Large intestine (tissue), 12 donors: ENCODE data around the gene IL9. TPM values are rescaled to one million over a fixed set of nuclear protein-coding genes. Genes with fewer than 3 reads are reported as not detected.

ENCODE experiments used
- DNase-seq, 2 donors: peaks; one replicate each; pipeline versions ENCODE4 v3.0.0 to v3.0.0-alpha.2; 2013
- H3K27ac ChIP-seq: one replicate; pipeline ENCODE4 v1.5.1; 2013; ENCODE audit warnings: low read length
- H3K27me3 ChIP-seq: 2 replicates; pipeline ENCODE4 v1.6.1; 2013; ENCODE audit warnings: low read length; ENCODE audit not compliant: control insufficient read depth, insufficient read depth
- H3K36me3 ChIP-seq: 2 replicates; pipeline ENCODE4 v1.6.1; 2013; ENCODE audit warnings: low read length; ENCODE audit not compliant: control insufficient read depth, insufficient read depth
- H3K4me1 ChIP-seq: one replicate; pipeline ENCODE4 v1.6.1; 2013; ENCODE audit warnings: low read length; ENCODE audit not compliant: control insufficient read depth, insufficient read depth
- H3K4me3 ChIP-seq: one replicate; pipeline ENCODE4 v1.5.1; 2013; ENCODE audit warnings: low read length
- H3K9me3 ChIP-seq: one replicate; pipeline ENCODE4 v1.6.1; 2013; ENCODE audit warnings: mild to moderate bottlenecking, low read depth, low read length, moderate library complexity; ENCODE audit not compliant: control insufficient read depth
- WGBS: methylation state at CpG from one replicate; pipeline ENCODE4 v1.1.5; 2013; ENCODE audit warnings: low lambda C conversion rate; ENCODE audit not compliant: insufficient coverage; 5-methylcytosine and 5-hydroxymethylcytosine counted together
- long read RNA-seq, 11 donors: transcript quantifications; one replicate each; lab custom pipeline, GENCODE V29; 2026
- polyA plus RNA-seq: library from polyadenylated mRNA; unstranded; fragments of 120-200 nt; gene quantifications from one replicate; pipeline ENCODE4 v1.2.1, GENCODE V29; 2013

IL9 gene
- polyA plus RNA-seq = not detected
- long read RNA-seq, donor 1 = 0 reads
- long read RNA-seq, donor 2 = 0 reads
- long read RNA-seq, donor 3 = 0 reads
- long read RNA-seq, donor 4 = 0 reads
- long read RNA-seq, donor 5 = 0 reads
- long read RNA-seq, donor 6 = 0 reads
- long read RNA-seq, donor 7 = 0 reads
- long read RNA-seq, donor 8 = 0 reads
- long read RNA-seq, donor 9 = 0 reads
- long read RNA-seq, donor 10 = 0 reads
- long read RNA-seq, donor 11 = 0 reads

GRCh38 chr5:135895474-135896006 lies at the start of gene IL9:
TSS of gene IL9 (minus strand) at chr5:135895841. CDS start at chr5:135895816, 25 bp downstream.
- Histone ChIP-seq H3K36me3 (no peaks in the 10 kb centered on the region), H3K4me1 (peaks cover 3% of the 10 kb centered on the region), H3K4me3 (no peak within 1 kb of the TSS), H3K27me3 (peaks cover 23% of the 10 kb centered on the region), H3K9me3 (no peaks in the 10 kb centered on the region), H3K27ac (no peak within 1 kb of the TSS)
- no peak for DNase-seq
- no CpG with 5 or more reads among the region's 7 CpGs for WGBS

- WGBS = no CpG with 5 or more reads among the region's 3 CpGs
- DNase-seq = peak; percentile 63 to 64
- H3K9me3 ChIP-seq = no peaks in the 10 kb centered on the region
- H3K4me1 ChIP-seq = no peaks in the 10 kb centered on the region
- no peak overlapping the region for H3K4me3 ChIP-seq
- H3K27ac ChIP-seq = no peak overlapping the region
- no peaks in the 10 kb centered on the region for H3K36me3 ChIP-seq
- H3K27me3 ChIP-seq = peaks cover 3% of the 10 kb centered on the region
Measured at GRCh38 chr5:135944967-135945560, 49.4 kb upstream of the IL9 start.

GRCh38 chr5:135944564-135944963 lies 48.9 kb upstream of the IL9 start:
- Histone ChIP-seq H3K27ac (no peak overlapping the region), H3K27me3 (peaks cover 7% of the 10 kb centered on the region), H3K9me3 (no peaks in the 10 kb centered on the region), H3K36me3 (no peaks in the 10 kb centered on the region), H3K4me3 (no peak overlapping the region), H3K4me1 (no peaks in the 10 kb centered on the region)
- no peak for DNase-seq

DNA sequence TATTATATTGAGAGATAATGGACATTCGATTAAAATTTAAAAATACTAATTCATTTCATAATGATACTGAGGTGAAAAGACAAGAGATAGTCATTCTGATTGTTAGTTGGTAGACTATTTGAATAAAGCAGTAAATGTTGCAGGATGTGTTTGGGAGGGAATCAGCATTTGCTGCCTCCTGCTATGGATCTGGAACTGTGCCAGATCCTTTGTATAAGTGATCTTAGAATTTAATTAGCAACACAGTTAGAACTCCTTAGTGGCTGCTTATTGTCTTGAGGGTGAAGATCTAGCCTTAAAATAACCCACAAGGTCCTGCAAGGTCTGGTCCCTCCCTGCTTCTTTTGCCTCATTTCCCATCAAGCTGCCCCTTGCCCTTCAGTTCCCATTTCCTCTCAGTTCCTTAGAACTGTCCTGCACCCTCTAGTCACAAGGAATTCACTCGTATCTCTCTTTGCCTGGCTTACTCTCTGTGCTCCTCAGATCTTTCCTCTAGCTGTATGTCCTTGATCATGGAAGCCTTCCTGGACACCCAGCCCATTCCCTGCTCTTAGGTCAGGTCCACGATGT lies 46.6 kb upstream of the IL9 start:
- no peak overlapping the region for H3K27ac ChIP-seq
- WGBS = 60% methylated on average over 1 of the region's 3 CpGs
- H3K4me3 ChIP-seq = no peak overlapping the region
- H3K4me1 ChIP-seq = no peaks in the 10 kb centered on the region
- H3K9me3 ChIP-seq = no peaks in the 10 kb centered on the region
- H3K27me3 ChIP-seq = peaks cover 11% of the 10 kb centered on the region
- H3K36me3 ChIP-seq = no peaks in the 10 kb centered on the region
- DNase-seq = no peak

DNA sequence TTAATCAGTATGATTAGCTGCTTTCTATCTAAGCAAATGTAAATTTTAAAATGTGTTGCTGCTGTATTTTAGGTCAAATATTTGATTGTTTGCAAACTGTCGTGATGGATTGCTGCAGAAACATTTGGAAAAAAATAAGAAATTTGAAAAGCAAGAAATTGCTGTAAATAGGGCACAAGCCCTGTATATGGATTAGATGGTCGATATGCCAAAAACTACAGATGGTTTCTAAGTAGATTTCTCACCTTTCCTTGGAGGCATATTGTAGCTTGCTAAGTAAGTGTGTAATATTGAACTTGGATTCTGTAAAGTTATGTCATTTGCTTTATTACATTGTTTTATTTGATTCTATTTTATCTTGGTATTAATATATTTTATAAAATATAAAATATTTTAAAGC lies 46.1 kb upstream of the IL9 start:
- no peak for DNase-seq
- Histone ChIP-seq H3K4me1 (no peaks in the 10 kb centered on the region), H3K27ac (no peak overlapping the region), H3K36me3 (no peaks in the 10 kb centered on the region), H3K9me3 (no peaks in the 10 kb centered on the region), H3K27me3 (peaks cover 11% of the 10 kb centered on the region), H3K4me3 (no peak overlapping the region)
- WGBS = 83% methylated on average over 2 of the region's 2 CpGs

GRCh38 chr5:135937245-135937911 lies 41.7 kb upstream of the IL9 start:
- DNase-seq = no peak
- H3K4me3 ChIP-seq = no peak overlapping the region
- H3K9me3 ChIP-seq = no peaks in the 10 kb centered on the region
- H3K27me3 ChIP-seq = peaks cover 12% of the 10 kb centered on the region
- whole genome bisulfite sequencing = 100% methylated on average over 1 of the region's 5 CpGs
- no peaks in the 10 kb centered on the region for H3K36me3 ChIP-seq
- H3K27ac ChIP-seq = no peak overlapping the region
- no peaks in the 10 kb centered on the region for H3K4me1 ChIP-seq

DNA sequence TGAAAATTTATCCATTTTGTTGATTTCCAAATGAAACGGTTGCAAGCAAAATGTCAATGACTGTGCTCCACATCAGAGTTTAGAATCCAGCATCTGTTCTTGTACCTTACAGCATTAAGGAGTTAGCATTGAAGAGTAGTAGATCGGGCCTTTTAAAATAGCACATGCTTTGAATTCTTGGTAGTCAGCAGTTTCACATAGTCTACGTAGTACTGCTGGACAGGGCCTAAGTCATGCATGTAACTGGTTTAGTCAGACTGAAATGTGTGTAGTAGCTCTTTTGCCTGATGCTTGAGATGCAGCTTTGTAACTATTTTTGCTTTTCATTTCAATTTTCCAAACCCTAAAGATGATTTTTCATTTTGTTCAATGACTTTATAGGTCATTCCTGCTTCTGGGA lies 39.3 kb upstream of the IL9 start:
- Histone ChIP-seq H3K36me3 (no peaks in the 10 kb centered on the region), H3K4me3 (no peak overlapping the region), H3K4me1 (peaks cover 3% of the 10 kb centered on the region), H3K27ac (no peak overlapping the region), H3K9me3 (peaks cover 2% of the 10 kb centered on the region), H3K27me3 (peaks cover 30% of the 10 kb centered on the region)
- DNase-seq = no peak
- WGBS = 40% methylated on average over 1 of the region's 3 CpGs

GRCh38 chr5:135930949-135931295 lies 35.3 kb upstream of the IL9 start:
- no peaks in the 10 kb centered on the region for H3K36me3 ChIP-seq
- H3K27ac ChIP-seq = no peak overlapping the region
- no peak for DNase-seq
- H3K9me3 ChIP-seq = peaks cover 2% of the 10 kb centered on the region
- H3K4me1 ChIP-seq = peaks cover 3% of the 10 kb centered on the region
- peaks cover 37% of the 10 kb centered on the region for H3K27me3 ChIP-seq
- no peak overlapping the region for H3K4me3 ChIP-seq
- WGBS = no CpG with 5 or more reads among the region's 18 CpGs

- no peaks in the 10 kb centered on the region for H3K36me3 ChIP-seq
- WGBS = no CpG with 5 or more reads among the region's 99 CpGs
- peaks cover 3% of the 10 kb centered on the region for H3K4me1 ChIP-seq
- DNase-seq = peak in 1 of 2 donors; percentile 5
- no peak overlapping the region for H3K4me3 ChIP-seq
- H3K27me3 ChIP-seq = peaks cover 39% of the 10 kb centered on the region
- no peak overlapping the region for H3K27ac ChIP-seq
- H3K9me3 ChIP-seq = peaks cover 2% of the 10 kb centered on the region
Measured at GRCh38 chr5:135930029-135930948, 34.6 kb upstream of the IL9 start.

- Histone ChIP-seq H3K36me3 (no peaks in the 10 kb centered on the region), H3K27ac (no peak overlapping the region), H3K9me3 (no peaks in the 10 kb centered on the region), H3K4me1 (no peaks in the 10 kb centered on the region), H3K4me3 (no peak overlapping the region), H3K27me3 (peaks cover 30% of the 10 kb centered on the region)
- DNase-seq = no peak
- WGBS = no CpG with 5 or more reads among the region's 1 CpG
Measured at GRCh38 chr5:135921388-135921787, 25.7 kb upstream of the IL9 start.
